Nephron progenitor cell (in vitro differentiated cells): ENCODE measurements around the gene CA5A.
"Not testable (repeated sequence)": the region's sequence is repeated elsewhere in the genome, so short reads cannot be mapped to it uniquely, and the experiment has no call there.

Experiments
- DNase-seq: peaks from one replicate; pipeline ENCODE4 v3.0.0; 2021
- H3K27ac Mint-ChIP-seq: 2 replicates; pipeline ENCODE4 v1.8.0; 2021; ENCODE audit warnings: mild to moderate bottlenecking, moderate library complexity, mixed read lengths
- H3K27me3 Mint-ChIP-seq: 2 replicates; pipeline ENCODE4 v1.8.0; 2021; ENCODE audit warnings: mild to moderate bottlenecking, low read depth, mixed read lengths; ENCODE audit not compliant: poor library complexity
- H3K36me3 Mint-ChIP-seq: 2 replicates; pipeline ENCODE4 v1.8.0; 2021; ENCODE audit warnings: low read depth, mixed read lengths
- H3K4me1 Mint-ChIP-seq: 2 replicates; pipeline ENCODE4 v1.8.0; 2021; ENCODE audit warnings: mixed read lengths
- H3K4me3 Mint-ChIP-seq: 2 replicates; pipeline ENCODE4 v1.8.0; 2021; ENCODE audit warnings: mild to moderate bottlenecking, moderate library complexity, mixed read lengths
- H3K9me3 Mint-ChIP-seq: 2 replicates; pipeline ENCODE4 v1.8.0; 2021; ENCODE audit warnings: mild to moderate bottlenecking, moderate library complexity, mixed read lengths
- TF ChIP-seq, protein P1 (sequence below): fragments of 200-600 bp; sonication (generic); IDR thresholded peaks from 2 replicates; pipeline ENCODE4 v1.5.0; 2021; ENCODE audit warnings: antibody characterized with exemption

Gene CA5A

DNA sequence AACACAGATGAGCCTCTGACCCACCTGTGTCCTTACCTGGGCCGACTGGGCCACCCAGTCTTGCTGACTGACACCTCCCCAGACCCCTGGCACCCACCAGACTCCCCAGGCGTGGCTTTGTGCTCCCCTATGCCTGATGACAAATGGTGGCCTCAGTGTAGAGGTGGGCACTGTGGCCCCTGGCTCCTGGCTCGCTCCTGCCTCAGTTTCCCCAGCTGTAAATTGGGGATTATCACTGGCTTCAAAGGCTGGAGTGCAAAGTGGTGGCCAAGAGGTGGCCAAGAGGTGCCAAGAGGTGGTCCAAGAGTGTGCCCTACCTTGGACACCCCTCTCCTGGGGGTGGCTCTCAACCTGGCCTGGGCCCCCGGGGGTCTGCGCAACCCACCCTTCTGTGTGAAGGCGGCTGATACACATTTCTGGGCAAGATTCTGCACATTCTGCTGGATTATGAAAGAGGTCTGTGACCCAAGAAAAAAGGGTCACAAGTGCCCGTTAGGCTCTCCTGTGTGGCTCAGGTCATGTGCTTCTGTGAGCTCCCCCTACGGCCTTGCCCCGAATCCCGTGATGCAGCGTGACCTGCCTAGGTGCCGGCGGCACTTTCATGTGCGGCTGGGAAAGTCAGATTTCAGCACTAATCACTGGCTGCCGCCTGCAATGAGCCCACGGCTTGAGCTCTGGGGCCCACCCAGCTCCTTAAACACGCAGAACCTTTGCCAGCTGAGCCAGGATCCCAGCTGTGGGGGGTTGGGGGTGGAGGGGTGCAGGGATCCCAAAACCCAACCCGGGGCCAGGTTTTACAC lies 74.8 kb downstream of the CA5A start:
- H3K4me1 Mint-ChIP-seq = peaks cover 53% of the 10 kb centered on the region
- H3K27me3 Mint-ChIP-seq, H3K9me3 Mint-ChIP-seq, H3K36me3 Mint-ChIP-seq, H3K27ac Mint-ChIP-seq, DNase-seq, H3K4me3 Mint-ChIP-seq: not testable (repeated sequence)

DNA sequence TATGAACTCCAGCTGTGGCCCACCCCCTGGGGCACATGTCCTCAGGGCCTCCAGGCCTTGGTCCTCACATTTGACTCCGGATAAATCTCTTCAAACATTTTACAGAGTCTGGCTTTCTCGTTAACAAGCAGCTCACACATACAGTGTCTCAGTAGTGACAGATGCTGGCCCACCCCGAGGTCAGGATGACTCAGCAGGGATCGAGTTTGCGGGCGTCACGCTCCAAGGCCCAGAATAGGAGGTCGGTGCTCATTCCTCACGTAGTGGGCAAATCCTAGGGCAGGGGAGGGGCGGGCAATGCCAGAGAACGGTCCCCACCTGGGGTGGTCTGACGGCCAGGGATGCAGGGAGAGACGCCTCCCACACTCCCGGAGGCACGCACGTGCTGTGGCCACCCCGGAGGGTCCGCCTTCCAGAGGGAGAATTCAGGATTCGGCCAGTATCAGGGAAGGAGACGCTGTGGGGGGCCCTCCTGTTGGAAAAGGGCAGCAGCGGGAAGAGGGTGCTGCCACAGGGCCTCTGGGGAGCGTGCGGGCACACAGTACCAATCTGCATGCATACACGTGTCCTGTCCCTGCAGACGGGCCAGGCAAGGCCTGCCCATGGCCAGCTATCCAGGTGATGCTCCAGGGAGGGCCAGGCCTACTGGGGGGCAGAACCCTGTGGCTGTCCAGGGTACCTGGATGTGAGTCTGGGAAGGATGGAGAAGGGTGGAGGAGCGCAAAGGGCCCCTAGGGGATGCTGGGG lies 75.6 kb downstream of the CA5A start:
- Mint-ChIP-seq H3K4me1 (peaks cover 56% of the 10 kb centered on the region), H3K27ac (peak overlapping the region; percentile 88), H3K27me3 (no peaks in the 10 kb centered on the region), H3K4me3 (peak overlapping the region; percentile 59), H3K36me3 (no peaks in the 10 kb centered on the region), H3K9me3 (no peaks in the 10 kb centered on the region)
- TF ChIP-seq, protein P1, sequence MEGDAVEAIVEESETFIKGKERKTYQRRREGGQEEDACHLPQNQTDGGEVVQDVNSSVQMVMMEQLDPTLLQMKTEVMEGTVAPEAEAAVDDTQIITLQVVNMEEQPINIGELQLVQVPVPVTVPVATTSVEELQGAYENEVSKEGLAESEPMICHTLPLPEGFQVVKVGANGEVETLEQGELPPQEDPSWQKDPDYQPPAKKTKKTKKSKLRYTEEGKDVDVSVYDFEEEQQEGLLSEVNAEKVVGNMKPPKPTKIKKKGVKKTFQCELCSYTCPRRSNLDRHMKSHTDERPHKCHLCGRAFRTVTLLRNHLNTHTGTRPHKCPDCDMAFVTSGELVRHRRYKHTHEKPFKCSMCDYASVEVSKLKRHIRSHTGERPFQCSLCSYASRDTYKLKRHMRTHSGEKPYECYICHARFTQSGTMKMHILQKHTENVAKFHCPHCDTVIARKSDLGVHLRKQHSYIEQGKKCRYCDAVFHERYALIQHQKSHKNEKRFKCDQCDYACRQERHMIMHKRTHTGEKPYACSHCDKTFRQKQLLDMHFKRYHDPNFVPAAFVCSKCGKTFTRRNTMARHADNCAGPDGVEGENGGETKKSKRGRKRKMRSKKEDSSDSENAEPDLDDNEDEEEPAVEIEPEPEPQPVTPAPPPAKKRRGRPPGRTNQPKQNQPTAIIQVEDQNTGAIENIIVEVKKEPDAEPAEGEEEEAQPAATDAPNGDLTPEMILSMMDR = no peak
- DNase-seq = peak; percentile 56

DNA sequence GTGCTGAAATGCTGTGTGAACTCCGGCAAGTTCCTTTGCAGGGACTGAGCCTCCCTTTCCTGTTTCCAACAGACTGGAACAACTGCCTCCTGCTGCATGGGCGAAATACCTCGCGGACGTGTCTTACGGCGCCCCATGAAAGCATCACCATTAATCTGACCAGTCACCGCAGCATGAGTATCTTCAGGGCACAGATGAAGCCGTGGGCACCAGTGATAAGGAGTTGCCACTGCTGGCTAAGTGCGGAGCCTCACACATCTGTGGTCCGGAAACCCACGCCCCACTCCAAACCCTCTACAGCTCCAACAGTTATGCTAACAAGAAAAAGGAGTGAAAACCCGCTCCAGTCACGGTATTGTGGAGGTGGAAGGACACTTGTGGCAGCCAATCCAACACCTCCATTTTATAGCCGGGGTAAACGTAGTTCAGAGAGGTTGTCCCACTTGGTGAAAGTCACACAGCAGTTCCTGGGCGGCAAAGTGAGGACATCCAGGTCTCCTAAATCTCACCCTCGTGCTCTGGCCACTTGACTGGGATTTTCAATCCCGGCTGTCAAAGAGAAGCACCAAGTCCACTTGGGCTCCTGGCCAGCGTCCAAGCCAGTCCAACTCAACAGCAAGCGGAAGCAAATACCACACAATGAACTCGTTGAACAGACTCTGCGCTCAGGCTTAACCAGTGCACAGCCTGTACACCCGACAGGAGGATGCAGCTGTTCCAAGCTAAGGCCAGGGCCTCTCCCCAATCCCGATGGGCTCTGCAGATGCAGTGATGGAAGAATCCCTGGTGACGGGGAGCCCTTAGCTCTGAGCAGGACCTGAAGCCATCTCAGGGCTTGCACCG lies 78.0 kb downstream of the CA5A start:
- not testable (repeated sequence) for H3K27me3 Mint-ChIP-seq, H3K36me3 Mint-ChIP-seq, H3K27ac Mint-ChIP-seq, DNase-seq, H3K4me3 Mint-ChIP-seq, H3K9me3 Mint-ChIP-seq
- H3K4me1 Mint-ChIP-seq = peaks cover 63% of the 10 kb centered on the region

DNA sequence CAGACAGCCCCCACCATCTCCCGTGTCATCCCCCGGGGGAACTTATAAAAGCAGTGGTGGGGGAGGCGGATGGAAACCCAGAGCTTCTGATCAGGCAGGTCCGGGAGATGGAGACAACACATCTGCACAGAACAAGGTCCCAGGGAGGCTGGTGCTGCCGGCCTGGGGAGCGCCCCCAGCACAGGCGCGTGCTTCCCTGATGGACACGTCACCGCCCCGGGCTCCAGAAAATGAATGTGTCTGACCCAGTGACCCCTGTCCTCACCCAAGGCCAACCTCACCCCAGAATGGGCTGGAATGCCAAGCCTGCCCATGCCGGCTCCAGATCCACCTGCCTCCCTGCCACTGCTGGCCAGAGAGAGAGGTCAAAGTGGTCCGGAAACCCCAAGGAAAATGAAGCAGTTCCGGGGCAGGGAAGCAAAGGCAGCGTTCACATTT lies 79.5 kb downstream of the CA5A start:
- Mint-ChIP-seq H3K27ac (no peak overlapping the region), H3K4me1 (peaks cover 77% of the 10 kb centered on the region), H3K36me3 (no peaks in the 10 kb centered on the region), H3K4me3 (peak overlapping the region; percentile 58), H3K9me3 (no peaks in the 10 kb centered on the region), H3K27me3 (no peaks in the 10 kb centered on the region)
- TF ChIP-seq, protein P1 = no peak
- no peak for DNase-seq

DNA sequence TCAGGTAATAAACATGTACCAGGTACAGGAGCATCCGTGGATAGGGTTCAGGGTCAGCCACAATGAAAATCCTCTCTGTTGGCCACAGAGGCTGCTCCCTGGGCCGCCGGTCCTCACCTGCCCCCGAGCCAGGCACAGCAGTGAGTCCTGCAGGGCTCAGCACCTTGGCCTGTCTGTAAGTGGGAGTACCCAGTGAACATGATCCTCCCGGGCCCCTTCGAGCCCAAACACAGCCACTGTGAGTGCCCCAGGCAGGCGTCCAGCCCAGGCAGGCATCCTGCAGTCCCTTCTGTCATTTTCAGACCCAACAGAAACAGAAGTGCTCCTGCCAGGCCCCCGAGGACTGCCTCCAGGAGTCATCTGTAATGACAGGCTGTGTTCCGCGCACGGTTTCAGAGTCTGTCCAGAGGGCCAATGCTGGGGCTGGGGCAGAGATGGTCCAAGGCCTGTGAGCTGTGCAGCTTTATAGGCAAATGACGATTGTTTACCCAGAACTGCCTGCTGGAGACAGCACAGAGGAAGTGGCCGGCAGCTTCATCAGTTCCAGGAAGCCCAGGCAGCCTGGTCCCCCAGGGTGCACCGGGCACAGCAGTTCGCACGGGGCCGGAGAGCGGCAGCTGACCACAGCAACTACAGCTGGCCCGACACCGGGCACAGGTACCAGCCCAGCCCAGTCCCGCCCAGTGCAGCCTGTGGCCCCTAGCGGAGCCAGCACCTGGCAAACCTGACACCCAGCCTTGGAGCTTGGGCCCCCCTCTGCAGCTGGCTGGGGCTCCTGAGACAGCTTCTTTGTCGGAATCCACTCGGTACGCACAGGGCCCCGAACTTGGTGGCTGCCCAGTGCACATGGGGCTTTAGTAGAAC lies 80.2 kb downstream of the CA5A start:
- no peaks in the 10 kb centered on the region for H3K9me3 Mint-ChIP-seq
- H3K4me3 Mint-ChIP-seq = no peak overlapping the region
- no peaks in the 10 kb centered on the region for H3K27me3 Mint-ChIP-seq
- no peak for DNase-seq
- peaks cover 81% of the 10 kb centered on the region for H3K4me1 Mint-ChIP-seq
- TF ChIP-seq, protein P1 = no peak
- H3K27ac Mint-ChIP-seq = peak overlapping the region; percentile 25
- H3K36me3 Mint-ChIP-seq = no peaks in the 10 kb centered on the region

DNA sequence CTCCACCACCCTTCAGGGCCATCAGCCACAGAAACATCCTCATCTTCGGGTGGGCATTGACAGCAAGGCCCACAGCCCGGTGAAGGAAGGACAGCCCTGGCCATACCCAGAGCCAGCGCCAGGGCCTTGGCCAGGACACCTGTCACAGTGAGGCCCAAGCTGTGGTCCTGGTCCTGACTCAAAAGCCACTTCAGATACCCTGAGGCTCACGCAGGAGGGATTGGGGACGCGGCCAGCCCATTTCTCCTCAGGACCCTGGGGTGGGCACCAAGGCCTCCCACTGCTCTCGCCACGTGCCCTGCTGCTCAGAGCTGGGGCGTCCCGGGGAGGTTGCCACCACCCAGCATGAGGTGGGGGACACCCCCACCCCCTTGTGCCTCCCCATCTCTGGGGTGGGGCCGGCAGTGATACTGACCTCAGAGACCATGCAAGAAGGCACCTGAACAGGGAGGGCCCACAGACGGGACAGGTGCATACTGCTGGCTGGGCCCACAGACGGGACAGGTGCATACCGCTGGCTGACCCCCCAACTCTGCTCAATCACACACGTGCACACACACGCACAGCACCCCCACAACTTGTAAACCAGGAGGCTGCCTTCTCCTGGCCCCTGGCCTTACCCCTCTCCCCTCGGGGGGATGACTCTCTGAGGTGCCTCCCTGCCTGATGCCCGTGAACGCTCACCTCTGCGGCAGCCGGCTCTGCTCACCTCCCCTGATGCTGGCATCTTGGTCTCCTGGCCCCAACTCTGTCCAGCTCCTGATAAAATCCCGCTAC lies 81.2 kb downstream of the CA5A start:
- Mint-ChIP-seq H3K27ac (no peak overlapping the region), H3K4me3 (no peak overlapping the region), H3K4me1 (peaks cover 80% of the 10 kb centered on the region), H3K27me3 (no peaks in the 10 kb centered on the region), H3K9me3 (no peaks in the 10 kb centered on the region), H3K36me3 (no peaks in the 10 kb centered on the region)
- DNase-seq = no peak
- TF ChIP-seq, protein P1 = no peak
